Measurements from ENCODE around the gene PRELID1.
"Not testable (repeated sequence)": the region's sequence is repeated elsewhere in the genome, so short reads cannot be mapped to it uniquely, and the experiment has no call there.

PRELID1 gene

DNA sequence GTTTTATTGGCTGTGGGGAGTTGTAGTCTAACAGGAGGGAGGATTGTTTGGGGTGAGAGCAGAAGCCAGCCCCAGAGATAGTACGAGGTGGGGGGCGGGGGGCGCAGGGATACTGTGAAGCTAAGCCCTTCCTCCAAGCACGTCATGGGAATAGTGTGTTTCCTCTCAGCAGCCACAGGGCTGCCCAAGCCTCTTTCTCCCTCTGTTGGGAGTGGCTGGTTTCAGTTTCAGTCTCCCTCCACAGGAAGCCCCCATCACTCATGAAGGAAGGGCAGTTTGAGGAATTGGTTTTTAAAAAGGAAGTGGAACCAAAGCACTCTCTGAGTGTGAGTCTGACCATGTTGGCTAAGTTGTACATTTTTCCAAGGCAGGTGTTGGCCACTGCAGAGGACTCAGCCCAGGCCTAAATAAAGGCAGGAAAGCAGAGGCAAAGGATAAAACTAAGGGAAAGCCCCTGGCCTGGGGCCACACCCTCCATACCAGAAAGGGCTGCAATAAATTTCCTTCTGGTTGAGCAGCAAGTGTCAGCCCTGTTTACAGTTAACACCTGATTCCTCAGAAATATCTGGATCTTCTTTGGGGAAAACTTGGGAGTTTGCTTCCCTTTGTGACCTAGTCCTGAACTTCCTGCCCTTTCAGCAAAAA lies 3.2 kb upstream of the PRELID1 start:
- DNase-seq = no peak

DNA sequence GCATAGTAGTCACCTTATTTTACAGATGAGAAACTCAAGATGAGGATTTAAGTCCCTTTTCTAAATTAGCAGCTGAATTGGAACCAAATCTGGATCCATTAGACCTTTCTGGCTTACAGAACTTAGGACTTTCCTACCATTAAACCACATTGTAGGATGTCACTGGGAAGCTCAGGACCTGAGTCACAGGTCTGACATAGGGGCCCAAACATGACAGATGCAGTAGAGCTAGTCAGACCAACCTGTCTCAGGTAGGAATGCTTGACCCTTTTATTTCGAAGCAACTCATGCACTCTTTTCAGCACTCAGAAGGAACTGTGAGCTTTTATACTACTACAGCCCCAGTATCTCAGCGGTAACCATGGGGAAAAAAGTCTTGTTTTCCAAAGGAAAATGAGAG lies 2.6 kb upstream of the PRELID1 start:
- no peak for DNase-seq

DNA sequence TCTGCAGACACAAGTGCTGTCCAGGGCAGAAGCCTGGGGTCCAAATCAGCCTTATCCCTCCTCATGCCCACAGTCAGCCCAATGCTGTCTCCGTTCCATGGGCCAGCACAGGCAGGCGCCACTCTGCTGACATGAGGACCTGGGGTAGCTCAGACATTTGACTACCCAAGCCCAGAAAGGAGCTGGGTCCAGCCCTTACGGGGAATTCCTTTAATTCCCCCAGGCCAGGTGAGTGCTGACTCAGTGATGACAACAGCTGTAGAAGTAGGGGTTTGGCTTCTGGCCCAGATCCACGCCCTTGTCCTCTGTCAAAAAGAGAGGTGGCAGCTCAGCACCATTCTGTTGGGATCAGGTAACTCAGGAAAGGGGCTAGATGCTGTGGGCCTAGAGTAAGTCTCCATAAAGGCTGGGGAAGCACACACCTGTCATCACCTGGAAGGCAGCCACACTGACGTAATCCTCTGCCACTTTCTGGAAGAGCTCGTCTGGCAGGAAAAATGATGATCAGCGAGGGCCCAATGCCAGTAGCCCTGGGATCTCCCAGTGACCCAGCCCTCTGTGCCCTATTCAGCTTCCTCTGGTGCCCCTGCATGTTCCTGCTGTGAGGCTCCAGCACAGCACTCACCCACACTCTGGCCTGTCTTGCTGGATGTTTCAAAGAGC lies 2.0 kb upstream of the PRELID1 start:
- DNase-seq = no peak

DNA sequence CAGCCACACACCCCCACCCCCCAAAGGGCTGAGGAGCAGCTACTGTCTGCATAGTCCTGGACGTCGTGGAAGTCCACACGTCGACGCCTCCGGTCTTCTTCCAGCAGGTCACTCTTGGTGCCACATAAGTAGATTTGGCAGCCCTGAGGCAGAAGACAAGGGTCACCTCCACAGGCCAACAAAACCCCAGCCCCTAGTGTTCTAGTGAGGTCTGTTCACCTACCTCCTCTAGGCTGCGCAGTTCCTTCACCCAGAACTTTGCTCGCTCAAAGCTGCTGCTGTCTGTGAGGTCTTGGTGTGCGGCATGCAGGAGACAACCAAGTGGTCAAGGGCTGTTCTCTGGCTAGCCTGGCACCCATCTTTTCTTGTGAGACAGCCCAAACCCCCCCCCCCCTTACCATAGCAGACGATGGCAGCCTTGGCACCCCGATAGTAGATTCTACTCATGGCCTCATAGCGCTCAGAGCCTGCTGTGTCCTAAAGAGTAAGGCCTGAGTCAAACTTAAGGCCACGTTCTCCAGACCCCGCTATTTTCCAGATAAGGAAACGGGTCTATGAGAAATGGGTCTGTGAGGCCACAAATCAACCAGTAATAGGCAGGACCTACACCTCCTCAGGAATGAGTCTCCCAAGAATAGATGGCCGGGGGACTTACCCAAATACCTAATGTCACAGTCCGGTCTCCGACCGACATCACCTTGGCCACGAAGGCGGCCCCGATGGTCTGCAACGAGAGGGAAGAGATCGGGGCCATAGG lies 1.1 kb upstream of the PRELID1 start:
- no peak for DNase-seq

DNA sequence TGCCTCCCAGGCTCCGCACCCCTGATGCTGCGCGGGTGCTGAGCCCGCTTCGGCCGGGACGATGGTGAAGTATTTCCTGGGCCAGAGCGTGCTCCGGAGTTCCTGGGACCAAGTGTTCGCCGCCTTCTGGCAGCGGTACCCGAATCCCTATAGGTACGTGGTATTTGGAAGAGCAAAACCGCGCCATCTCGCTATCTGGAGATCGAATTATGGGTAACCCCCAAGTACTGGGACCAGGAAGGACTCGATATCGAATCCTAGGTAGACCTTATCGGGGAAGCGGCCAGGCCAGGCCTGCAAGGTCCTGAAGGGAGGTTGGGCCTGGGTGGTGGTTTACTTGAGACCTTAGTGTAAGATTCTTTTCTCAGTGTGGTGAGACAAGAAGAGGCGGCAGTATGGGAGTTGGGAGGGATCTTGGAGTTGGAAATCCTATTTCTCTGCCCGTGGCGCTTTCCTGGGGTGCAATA lies 359 bp downstream of the PRELID1 start:
- DNase-seq = no peak

GRCh38 chr5:177304392-177305119 lies 957 bp downstream of the PRELID1 start:
- no peak for DNase-seq

GRCh38 chr5:177306103-177306640 lies 2.6 kb downstream of the PRELID1 start:
- not testable (repeated sequence) for DNase-seq

GRCh38 chr5:177306674-177307543 lies 3.3 kb downstream of the PRELID1 start:
- DNase-seq = no peak

GRCh38 chr5:177307544-177308363 lies 4.2 kb downstream of the PRELID1 start:
- no peak for DNase-seq

DNA sequence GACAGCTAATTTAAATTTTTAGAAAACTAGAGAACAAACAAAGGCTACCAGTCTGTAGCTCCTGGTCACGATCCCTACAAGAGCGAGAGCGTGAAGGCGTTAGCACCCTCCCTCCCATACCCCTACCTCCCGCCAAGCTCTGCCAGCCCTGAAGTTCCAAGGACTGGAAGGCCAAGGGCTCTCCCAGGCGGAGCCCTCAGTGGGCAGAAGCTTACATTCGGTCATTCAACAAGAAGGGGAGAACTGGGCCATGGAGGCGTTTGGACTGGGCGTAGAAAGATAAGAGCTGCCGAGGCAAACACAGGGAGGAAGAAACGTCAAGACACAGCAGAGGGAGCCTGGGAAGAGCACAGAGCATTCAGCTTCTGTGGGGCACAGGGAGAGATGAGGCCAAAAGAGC lies 5.1 kb downstream of the PRELID1 start:
- no peak for DNase-seq

DNA sequence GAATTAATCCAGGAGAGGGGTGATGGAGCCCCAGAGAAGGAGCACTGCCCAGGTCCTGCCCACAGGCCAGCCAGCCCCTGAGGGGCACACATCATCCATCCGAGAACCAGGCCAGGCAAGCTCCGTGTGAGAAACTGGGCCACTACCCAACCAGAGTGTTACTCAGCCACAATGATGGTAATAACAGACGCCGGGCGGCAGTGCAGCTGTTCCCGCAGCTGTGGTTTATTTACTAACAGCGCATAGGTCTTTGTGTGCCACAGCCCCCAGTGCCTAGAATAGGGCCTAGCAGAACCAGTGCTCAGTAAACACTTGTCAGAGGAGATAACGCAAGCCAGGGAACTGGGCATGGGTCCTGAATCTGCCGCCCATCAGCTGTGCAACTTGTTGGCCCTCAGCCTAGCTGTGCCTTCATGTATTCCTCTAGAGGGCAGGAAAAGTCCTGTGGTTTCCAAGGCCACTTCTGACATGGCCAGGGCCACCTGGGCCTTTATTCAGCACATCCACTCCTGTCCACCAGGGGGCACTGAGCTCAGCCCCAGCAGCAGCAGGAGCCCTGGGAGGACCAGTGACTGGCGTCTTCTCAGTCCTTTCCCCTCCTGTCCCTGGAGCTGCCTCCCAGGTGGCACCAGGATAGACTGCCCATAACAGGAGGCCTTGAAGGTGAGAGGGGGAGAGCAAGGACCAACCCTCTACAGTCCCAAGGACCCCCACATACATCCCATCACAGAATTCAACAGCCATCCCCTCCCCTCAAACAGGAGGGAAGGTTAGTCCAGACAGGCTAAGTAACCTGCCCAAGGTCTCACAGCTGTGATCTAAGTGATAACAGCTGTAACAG lies 6.0 kb downstream of the PRELID1 start:
- DNase-seq = peak; percentile 62

- no peak for DNase-seq
Measured at GRCh38 chr5:177310332-177310731, 6.7 kb downstream of the PRELID1 start.

- DNase-seq = no peak
Measured at GRCh38 chr5:177310757-177311391, 7.3 kb downstream of the PRELID1 start.

GRCh38 chr5:177311392-177311722 lies 7.8 kb downstream of the PRELID1 start:
- no peak for DNase-seq

DNA sequence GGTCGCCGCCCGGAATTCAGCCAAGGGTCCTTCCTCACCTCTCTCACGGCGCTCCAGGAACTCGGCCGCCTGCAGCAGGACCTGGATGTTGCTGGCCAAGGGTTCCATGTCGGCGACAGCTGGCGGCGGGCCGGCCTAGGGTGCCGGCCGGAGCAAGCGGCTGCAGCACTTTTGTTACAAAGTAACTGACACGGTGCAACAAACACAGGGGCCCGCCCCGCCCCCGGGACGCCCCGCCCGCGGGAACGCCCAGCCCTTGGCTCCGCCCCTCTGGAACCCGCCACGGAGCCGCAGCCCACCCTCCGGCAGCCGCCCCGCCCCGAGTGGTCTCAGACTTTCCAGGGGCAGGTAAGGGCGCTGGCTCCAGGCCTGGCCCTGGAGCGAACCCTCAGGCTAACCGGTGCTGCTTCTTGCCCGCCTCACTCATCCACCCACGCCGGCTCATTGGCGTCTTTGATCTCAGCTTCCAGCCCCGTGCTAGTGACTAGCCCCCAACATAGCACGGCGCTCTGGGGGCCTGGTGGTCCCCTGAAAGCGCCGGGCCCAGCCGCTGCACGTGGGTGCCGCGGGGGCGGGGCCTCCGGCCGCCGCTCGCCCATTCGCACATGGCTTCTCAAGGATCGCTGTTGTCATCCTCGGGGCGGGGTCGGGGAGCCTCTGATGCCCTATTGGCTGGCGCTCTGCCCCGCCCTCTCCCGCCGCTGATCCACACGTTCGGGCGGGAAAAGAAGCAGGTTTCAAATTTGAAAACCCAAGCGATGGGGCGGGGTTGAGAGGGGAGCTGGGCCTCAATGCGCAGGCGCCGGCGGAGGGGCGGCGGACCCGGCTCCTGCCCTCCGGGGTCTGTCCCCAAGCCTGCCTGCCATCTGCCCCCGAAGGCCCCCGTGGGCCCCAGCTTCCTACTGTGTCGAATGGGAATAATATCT lies 8.4 kb downstream of the PRELID1 start, which contains the start of gene MXD3:
TSS of gene MXD3 (minus strand) at position 176 of the 926 bp plus-strand sequence. CDS start at position 108, 68 bp downstream.
- DNase-seq = peak; percentile 95

DNA sequence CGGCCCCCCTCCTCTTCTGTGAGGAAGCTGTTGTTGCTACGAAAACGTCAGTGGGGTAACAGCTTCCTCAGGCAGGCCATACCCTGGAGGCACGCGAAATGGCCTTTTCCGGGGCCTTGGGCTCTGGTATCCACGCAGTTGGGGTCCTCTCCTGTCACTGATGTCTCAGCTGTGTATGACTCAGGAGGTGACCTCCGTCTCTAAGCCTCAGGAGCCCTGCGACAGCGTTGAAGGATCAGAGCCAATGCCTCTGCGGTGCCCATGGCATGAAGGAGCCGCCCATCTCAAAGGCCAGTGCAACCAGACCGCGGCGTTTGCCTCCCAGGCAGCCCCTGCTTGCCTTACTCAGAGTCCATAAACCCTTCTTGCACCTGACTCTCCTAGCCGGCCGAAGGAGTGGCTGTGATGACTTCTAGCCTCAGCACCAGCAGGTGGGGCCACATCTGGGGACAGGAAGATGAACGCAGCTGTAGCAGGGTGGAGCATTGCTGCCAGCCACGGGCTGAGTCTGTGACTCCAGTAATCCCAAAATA lies 9.1 kb downstream of the PRELID1 start:
- no peak for DNase-seq

DNA sequence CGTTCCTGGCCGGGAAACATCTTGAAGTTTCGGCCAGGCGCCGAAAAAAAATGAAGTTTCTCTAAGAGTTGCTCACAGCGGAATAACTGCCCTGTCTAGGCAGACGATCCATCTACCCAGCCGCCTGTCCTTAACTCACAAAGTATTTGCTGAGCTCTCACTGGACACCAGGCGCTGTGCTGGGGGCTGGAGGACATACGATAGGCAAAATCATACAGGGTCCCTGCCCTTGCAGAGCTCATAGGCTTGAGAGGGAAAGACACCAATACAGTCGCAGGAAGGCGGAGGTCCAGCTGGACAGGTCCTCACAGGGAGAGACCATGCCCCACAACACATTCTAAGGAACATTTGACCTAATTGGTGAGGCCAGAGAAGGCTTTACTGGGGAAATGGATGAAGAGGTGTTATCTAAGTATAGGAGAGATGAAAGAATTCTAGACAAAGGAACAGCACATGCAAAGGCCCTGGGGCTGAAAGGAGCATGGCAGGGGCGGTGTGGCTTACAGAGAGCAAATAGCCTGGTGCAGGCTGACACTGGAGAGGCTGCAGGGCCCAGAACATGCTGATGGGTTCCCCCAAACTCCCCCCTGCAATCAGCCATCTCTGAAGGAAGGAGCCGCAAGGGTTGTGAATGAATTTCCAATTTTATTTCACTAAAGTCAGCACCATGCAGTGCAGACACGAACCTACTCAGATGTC lies 10.1 kb downstream of the PRELID1 start:
- no peak for DNase-seq

Measured in stimulated activated CD4-positive, alpha-beta T cell treated with anti-CD3 and anti-CD28 coated beads, Interleukin-12 subunit alpha, Interleukin-12 subunit beta, amount 100 ng/mL, for 4 hours (primary cell).